SU-DHL-6 (cell line): Measurements from ENCODE around the gene NPHS1.
A peak's percentile ranks its signal among the peaks of the same experiment; 100 is the strongest.

Source experiments
- H2AFZ ChIP-seq: fragments of 200-600 bp; sonication (generic); 2 replicates; pipeline ENCODE4 v1.6.1; 2014; ENCODE audit warnings: low read depth, mild to moderate bottlenecking, moderate library complexity, mixed read lengths, antibody characterized with exemption, low read length; ENCODE audit not compliant: severe bottlenecking
- H3F3A ChIP-seq: fragments of 200-600 bp; shearing (Covaris generic); 2 replicates; pipeline ENCODE4 v1.6.0; 2016; ENCODE audit warnings: antibody characterized with exemption, mild to moderate bottlenecking; ENCODE audit not compliant: insufficient read depth
- H3K27ac ChIP-seq: fragments of 200-600 bp; sonication (generic); 2 replicates; pipeline ENCODE4 v1.5.1; 2016; ENCODE audit warnings: low read depth, mild to moderate bottlenecking, low read length, moderate library complexity, mixed read lengths
- H3K27me3 ChIP-seq: fragments of 200-600 bp; sonication (generic), shearing (Covaris generic); 2 replicates; pipeline ENCODE4 v1.6.0; 2014; ENCODE audit warnings: mild to moderate bottlenecking, low read length
- H3K36me3 ChIP-seq: fragments of 200-600 bp; sonication (generic); 2 replicates; pipeline ENCODE4 v1.6.1; 2014; ENCODE audit warnings: mild to moderate bottlenecking, low read length, mixed read lengths
- H3K4me2 ChIP-seq: fragments of 300-600, 200-600 bp; shearing (Covaris generic), sonication (generic); 2 replicates; pipeline ENCODE4 v1.6.0; 2014; ENCODE audit warnings: low read length, low read depth, mild to moderate bottlenecking; ENCODE audit not compliant: poor library complexity, severe bottlenecking
- H3K4me3 ChIP-seq: fragments of 200-600 bp; sonication (generic); 2 replicates; pipeline ENCODE4 v1.5.1; 2014; ENCODE audit warnings: antibody characterized with exemption, low read length, mild to moderate bottlenecking, mixed read lengths; ENCODE audit not compliant: insufficient read depth, poor library complexity, severe bottlenecking
- H3K79me2 ChIP-seq: fragments of 200-600 bp; sonication (generic); 2 replicates; pipeline ENCODE4 v1.6.1; 2014; ENCODE audit warnings: mild to moderate bottlenecking, low read length, moderate library complexity; ENCODE audit not compliant: insufficient read depth
- H3K9ac ChIP-seq: fragments of 200-600 bp; sonication (generic); 2 replicates; pipeline ENCODE4 v1.7.0; 2014; ENCODE audit warnings: mild to moderate bottlenecking, low read length
- H3K9me2 ChIP-seq: fragments of 200-600 bp; sonication (generic); replicated peaks from 2 replicates; pipeline ENCODE4 v1.6.1; 2014; ENCODE audit warnings: low read length; ENCODE audit not compliant: insufficient read depth
- H3K9me3 ChIP-seq: fragments of 200-600 bp; sonication (generic); 2 replicates; pipeline ENCODE4 v1.6.1; 2014; ENCODE audit warnings: low read length, mixed read lengths; ENCODE audit not compliant: insufficient read depth
- H4K20me1 ChIP-seq: fragments of 200-600 bp; sonication (generic); 2 replicates; pipeline ENCODE4 v1.6.1; 2014; ENCODE audit warnings: low read depth, mild to moderate bottlenecking, antibody characterized with exemption, low read length, moderate library complexity, mixed read lengths
- EZH2phosphoT487 ChIP-seq: fragments of 200-600 bp; sonication (generic), shearing (Covaris generic); conservative IDR thresholded peaks from 2 replicates; pipeline ENCODE4 v1.6.1; 2018; ENCODE audit warnings: mild to moderate bottlenecking, antibody characterized with exemption, low read length, moderate library complexity, mixed read lengths
- TF ChIP-seq, protein P1 (sequence below): fragments of 200-600 bp; sonication (generic); IDR thresholded peaks from one replicate; pipeline ENCODE4 v1.5.1; 2017; ENCODE audit warnings: antibody characterized with exemption, mild to moderate bottlenecking, low read length, moderate library complexity; ENCODE audit not compliant: insufficient read depth, poor library complexity, severe bottlenecking

NPHS1 gene

DNA sequence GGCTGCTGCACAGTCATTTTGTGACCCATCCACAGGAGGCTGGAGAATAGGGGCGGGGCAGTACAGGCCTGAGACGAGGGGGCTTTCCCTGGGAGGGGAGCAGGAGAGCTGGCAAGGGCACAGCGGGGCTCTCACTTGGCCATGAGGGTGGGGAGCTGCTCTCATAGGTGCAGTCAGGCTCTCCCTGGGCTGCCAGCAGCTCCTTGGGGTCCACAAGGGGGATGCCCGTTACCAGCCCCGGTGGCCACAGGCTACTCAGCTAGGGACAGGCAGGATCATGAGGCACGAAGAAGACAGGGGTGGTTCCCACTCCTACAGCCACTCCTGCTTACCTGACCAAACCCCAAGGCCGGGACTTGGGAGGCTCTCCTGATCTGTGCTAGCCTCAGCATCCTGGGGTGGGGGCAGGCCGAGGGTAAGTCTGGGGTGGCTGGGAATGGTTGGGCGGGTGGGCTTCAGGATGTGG lies 60.5 kb downstream of the NPHS1 start:
- no peak overlapping the region for H3K4me3 ChIP-seq
- no peak overlapping the region for H3K4me2 ChIP-seq
- no peaks in the 10 kb centered on the region for H3K27me3 ChIP-seq
- TF ChIP-seq, protein P1, sequence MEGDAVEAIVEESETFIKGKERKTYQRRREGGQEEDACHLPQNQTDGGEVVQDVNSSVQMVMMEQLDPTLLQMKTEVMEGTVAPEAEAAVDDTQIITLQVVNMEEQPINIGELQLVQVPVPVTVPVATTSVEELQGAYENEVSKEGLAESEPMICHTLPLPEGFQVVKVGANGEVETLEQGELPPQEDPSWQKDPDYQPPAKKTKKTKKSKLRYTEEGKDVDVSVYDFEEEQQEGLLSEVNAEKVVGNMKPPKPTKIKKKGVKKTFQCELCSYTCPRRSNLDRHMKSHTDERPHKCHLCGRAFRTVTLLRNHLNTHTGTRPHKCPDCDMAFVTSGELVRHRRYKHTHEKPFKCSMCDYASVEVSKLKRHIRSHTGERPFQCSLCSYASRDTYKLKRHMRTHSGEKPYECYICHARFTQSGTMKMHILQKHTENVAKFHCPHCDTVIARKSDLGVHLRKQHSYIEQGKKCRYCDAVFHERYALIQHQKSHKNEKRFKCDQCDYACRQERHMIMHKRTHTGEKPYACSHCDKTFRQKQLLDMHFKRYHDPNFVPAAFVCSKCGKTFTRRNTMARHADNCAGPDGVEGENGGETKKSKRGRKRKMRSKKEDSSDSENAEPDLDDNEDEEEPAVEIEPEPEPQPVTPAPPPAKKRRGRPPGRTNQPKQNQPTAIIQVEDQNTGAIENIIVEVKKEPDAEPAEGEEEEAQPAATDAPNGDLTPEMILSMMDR, result no peak
- TF ChIP-seq EZH2phosphoT487, result no peak
- H3K79me2 ChIP-seq, result no peaks in the 10 kb centered on the region
- H4K20me1 ChIP-seq, result no peaks in the 10 kb centered on the region
- H3F3A ChIP-seq, result no peaks in the 10 kb centered on the region
- H2AFZ ChIP-seq, result no peak overlapping the region
- no peaks in the 10 kb centered on the region for H3K36me3 ChIP-seq
- no peak overlapping the region for H3K9ac ChIP-seq
- H3K27ac ChIP-seq, result no peak overlapping the region
- no peaks in the 10 kb centered on the region for H3K9me2 ChIP-seq
- no peaks in the 10 kb centered on the region for H3K9me3 ChIP-seq

DNA sequence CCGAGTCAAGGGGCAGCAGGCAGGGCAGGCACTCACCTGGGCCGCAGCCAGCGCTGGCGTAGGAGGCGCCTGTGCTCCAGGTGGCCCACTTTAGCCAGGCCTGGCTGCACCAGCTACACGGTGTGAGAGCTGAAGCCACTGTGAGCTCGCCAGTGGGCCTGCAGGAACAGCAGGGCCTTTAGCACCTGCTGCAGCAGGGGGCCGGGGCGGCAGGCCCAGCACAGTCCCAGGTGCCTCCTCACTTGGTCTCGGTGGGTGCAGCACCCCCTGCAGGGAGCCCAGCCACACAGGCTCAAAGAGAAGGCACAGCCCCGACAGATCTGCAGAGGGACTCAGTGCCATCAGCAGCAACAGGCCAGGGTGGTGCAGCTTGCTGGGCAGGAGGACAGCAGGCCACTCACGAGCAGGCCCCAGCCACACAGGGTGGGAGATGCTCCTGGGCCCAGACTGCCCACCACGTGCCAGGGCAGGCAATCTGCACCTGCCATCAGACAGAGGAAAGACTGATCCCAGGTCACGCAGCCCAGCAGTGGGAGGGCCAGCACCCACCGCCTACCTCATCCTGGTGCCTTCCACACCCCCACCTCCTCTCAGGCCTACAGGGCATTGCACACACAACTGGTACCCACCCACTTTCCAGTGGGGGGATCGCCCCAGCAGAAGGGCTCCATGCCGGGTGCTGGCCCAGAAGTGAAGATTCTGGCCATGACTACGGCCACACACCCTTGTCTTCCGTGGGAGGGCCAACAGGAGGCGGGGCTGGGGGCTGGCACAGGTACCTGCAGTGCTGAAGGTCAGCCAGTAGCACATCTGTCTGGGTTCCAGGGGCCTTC lies 61.1 kb downstream of the NPHS1 start:
- Histone ChIP-seq H3K4me3 (no peak overlapping the region), H3F3A (no peaks in the 10 kb centered on the region), H4K20me1 (no peaks in the 10 kb centered on the region), H3K9ac (no peak overlapping the region), H3K27me3 (no peaks in the 10 kb centered on the region), H3K27ac (no peak overlapping the region), H3K9me2 (no peaks in the 10 kb centered on the region), H3K36me3 (no peaks in the 10 kb centered on the region), H2AFZ (no peak overlapping the region), H3K4me2 (no peak overlapping the region), H3K79me2 (no peaks in the 10 kb centered on the region), H3K9me3 (no peaks in the 10 kb centered on the region)
- TF ChIP-seq EZH2phosphoT487, result no peak
- TF ChIP-seq, protein P1, result peak; percentile 19

DNA sequence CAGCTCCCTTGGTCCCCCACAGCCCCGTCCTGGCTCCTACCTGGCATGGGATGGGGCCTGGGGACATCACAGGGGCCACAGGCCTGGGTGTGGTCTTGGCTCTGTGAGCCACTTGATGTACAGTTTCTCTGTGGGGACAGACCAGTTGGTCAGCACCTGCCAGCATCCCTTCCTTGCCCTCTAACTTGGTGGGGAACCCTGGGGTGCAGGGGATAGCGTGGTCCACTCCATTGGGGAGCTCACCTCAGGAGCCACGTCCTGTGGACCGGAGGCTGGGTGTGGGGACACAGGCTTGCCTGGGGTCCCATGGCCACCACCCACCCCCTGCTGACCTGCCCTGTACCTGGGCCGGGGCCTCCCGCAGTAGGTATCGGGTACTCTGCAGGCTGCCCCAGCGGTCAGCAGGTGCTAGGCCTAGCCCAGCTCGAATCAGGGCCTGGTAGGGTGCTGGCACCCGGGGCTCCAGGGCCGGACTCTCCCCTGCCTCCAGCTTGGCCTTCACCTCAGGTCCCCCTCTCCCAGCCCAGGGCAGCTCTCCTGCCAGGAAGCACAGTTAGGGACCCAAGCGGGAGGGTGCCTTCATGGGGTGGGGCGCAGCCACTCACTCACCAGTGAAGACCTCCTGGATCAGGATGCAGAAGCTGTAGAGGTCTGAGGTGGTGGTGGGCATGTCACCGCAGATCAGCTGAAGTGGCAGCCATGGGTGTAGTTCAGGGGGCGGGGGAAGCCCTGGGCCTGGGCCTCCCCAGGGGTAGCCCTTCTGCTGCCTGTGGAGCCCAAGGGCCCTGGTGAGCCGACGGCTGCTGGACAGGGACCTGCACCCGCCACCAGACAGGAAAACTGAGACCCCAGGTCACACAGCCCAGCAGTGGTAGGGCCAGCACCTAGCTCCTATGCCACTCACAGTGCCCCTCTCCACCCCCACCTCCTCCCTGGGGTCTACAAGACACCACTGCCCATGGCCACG lies 62.0 kb downstream of the NPHS1 start:
- Histone ChIP-seq H3K36me3 (no peaks in the 10 kb centered on the region), H3K9ac (no peak overlapping the region), H3K4me3 (no peak overlapping the region), H3K27ac (no peak overlapping the region), H3K79me2 (no peaks in the 10 kb centered on the region), H3K9me3 (no peaks in the 10 kb centered on the region), H3K27me3 (no peaks in the 10 kb centered on the region), H3K9me2 (no peaks in the 10 kb centered on the region), H3K4me2 (no peak overlapping the region), H3F3A (no peaks in the 10 kb centered on the region), H4K20me1 (no peaks in the 10 kb centered on the region), H2AFZ (no peak overlapping the region)
- TF ChIP-seq, protein P1, result no peak
- no peak for TF ChIP-seq EZH2phosphoT487
